AG09319 (cell line): Measurements from ENCODE around the gene SERPINA3.

Source experiments
- DNase-seq: peaks from one replicate; pipeline ENCODE4 v3.0.0-alpha.2; 2010; ENCODE audit warnings: low read depth; ENCODE audit errors: extremely low read depth
- TF ChIP-seq, protein P1 (sequence below): IDR thresholded peaks from 2 replicates; pipeline ENCODE4 v1.5.1; 2011; ENCODE audit warnings: low read depth, mild to moderate bottlenecking, inconsistent platforms, low read length, moderate library complexity

The SERPINA3 gene

GRCh38 chr14:94671870-94672444, 59.8 kb downstream of the SERPINA3 start:
- TF ChIP-seq, protein P1, sequence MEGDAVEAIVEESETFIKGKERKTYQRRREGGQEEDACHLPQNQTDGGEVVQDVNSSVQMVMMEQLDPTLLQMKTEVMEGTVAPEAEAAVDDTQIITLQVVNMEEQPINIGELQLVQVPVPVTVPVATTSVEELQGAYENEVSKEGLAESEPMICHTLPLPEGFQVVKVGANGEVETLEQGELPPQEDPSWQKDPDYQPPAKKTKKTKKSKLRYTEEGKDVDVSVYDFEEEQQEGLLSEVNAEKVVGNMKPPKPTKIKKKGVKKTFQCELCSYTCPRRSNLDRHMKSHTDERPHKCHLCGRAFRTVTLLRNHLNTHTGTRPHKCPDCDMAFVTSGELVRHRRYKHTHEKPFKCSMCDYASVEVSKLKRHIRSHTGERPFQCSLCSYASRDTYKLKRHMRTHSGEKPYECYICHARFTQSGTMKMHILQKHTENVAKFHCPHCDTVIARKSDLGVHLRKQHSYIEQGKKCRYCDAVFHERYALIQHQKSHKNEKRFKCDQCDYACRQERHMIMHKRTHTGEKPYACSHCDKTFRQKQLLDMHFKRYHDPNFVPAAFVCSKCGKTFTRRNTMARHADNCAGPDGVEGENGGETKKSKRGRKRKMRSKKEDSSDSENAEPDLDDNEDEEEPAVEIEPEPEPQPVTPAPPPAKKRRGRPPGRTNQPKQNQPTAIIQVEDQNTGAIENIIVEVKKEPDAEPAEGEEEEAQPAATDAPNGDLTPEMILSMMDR, result no peak
- no peak for DNase-seq

- TF ChIP-seq, protein P1, result no peak
- no peak for DNase-seq
These were observed 60.9 kb downstream of the SERPINA3 start for GRCh38 chr14:94673071-94673470.
